SK-N-SH (cell line): Measurements from ENCODE around the gene KMT5B.

Source experiments
- CTCF ChIP-seq: fragments of 200-600 bp; sonication (generic); IDR thresholded peaks from 2 replicates; pipeline ENCODE4 v1.6.1; 2017; ENCODE audit warnings: antibody characterized with exemption, mild to moderate bottlenecking, moderate library complexity
- EZH2phosphoT487 ChIP-seq: fragments of 200-600 bp; sonication (generic); IDR thresholded peaks from 2 replicates; pipeline ENCODE4 v1.6.1; 2017; ENCODE audit warnings: low read depth, mixed run types, mild to moderate bottlenecking, antibody characterized with exemption, moderate library complexity, borderline replicate concordance
- GABPA ChIP-seq: IDR thresholded peaks from 2 replicates; pipeline ENCODE4 v1.4.0; 2012; ENCODE audit warnings: low read depth, mild to moderate bottlenecking
- MAX ChIP-seq: IDR thresholded peaks from 2 replicates; pipeline ENCODE4 v1.4.0; 2012; ENCODE audit warnings: low read depth
- NFIC ChIP-seq: IDR thresholded peaks from 2 replicates; pipeline ENCODE4 v1.4.0; 2012; ENCODE audit warnings: borderline replicate concordance
- NRF1 ChIP-seq: IDR thresholded peaks from 2 replicates; pipeline ENCODE4 v1.6.1; 2012; ENCODE audit warnings: low read depth, mild to moderate bottlenecking, low read length
- RFX5 ChIP-seq: IDR thresholded peaks from 2 replicates; pipeline ENCODE4 v1.6.1; 2012; ENCODE audit warnings: mild to moderate bottlenecking, improper control_type of control experiment, low read length
- TCF12 ChIP-seq: IDR thresholded peaks from 2 replicates; pipeline ENCODE4 v1.4.0; 2012
- USF1 ChIP-seq: IDR thresholded peaks from 2 replicates; pipeline ENCODE4 v1.4.0; 2012; ENCODE audit warnings: low read depth, borderline replicate concordance
- USF2 ChIP-seq: fragments of 150-350 bp; IDR thresholded peaks from 2 replicates; pipeline ENCODE4 v1.6.1; 2017; ENCODE audit warnings: antibody characterized with exemption, low read length, low read depth, borderline replicate concordance

GRCh38 chr11:68196219-68196618, 16.9 kb downstream of the KMT5B start:
- TF ChIP-seq USF1 = no peak
- no peak for TF ChIP-seq TCF12
- TF ChIP-seq CTCF = no peak
- TF ChIP-seq USF2 = no peak
- no peak for TF ChIP-seq EZH2phosphoT487
- TF ChIP-seq NFIC = no peak
- TF ChIP-seq GABPA = no peak
- no peak for TF ChIP-seq RFX5
- TF ChIP-seq MAX = no peak
- TF ChIP-seq NRF1 = no peak
